Measurements from ENCODE around the gene CAMTA1.

Gene CAMTA1

GRCh38 chr1:7018351-7018750 is 233.1 kb downstream of the CAMTA1 start:
- Histone ChIP-seq H3K4me1 (ENCODE audit: control insufficient read depth in 5 of 5, insufficient read depth in 5 of 5, low read length in 5 of 5) (peaks cover 0 to 5% (median 0%) of the 10 kb centered on the region in 5 donors), H3K36me3 (ENCODE audit: control insufficient read depth in 5 of 5, insufficient read depth in 5 of 5, low read length in 5 of 5) (no peaks in the 10 kb centered on the region), H3K9me3 (ENCODE audit: control insufficient read depth in 5 of 5, low read length in 5 of 5) (no peaks in the 10 kb centered on the region), H3K27ac (ENCODE audit: low read depth, low read length) (no peak overlapping the region), H3K4me3 (ENCODE audit: low read depth in 1 of 5, low read length in 5 of 5) (no peak overlapping the region), H3K9ac (ENCODE audit: low read length in 5 of 5) (no peak overlapping the region), H3K27me3 (ENCODE audit: control insufficient read depth in 5 of 5, insufficient read depth in 4 of 5, low read length in 5 of 5) (peaks cover 8 to 24% (median 13%) of the 10 kb centered on the region in 5 donors)

- Histone ChIP-seq H3K9ac (ENCODE audit: low read length in 5 of 5) (no peak overlapping the region), H3K4me3 (ENCODE audit: low read depth in 1 of 5, low read length in 5 of 5) (no peak overlapping the region), H3K4me1 (ENCODE audit: control insufficient read depth in 5 of 5, insufficient read depth in 5 of 5, low read length in 5 of 5) (peaks cover 0 to 5% (median 0%) of the 10 kb centered on the region in 5 donors), H3K36me3 (ENCODE audit: control insufficient read depth in 5 of 5, insufficient read depth in 5 of 5, low read length in 5 of 5) (no peaks in the 10 kb centered on the region), H3K27ac (ENCODE audit: low read depth, low read length) (no peak overlapping the region), H3K9me3 (ENCODE audit: control insufficient read depth in 5 of 5, low read length in 5 of 5) (no peaks in the 10 kb centered on the region), H3K27me3 (ENCODE audit: control insufficient read depth in 5 of 5, insufficient read depth in 4 of 5, low read length in 5 of 5) (peaks cover 7 to 24% (median 13%) of the 10 kb centered on the region in 5 donors)
Measured at GRCh38 chr1:7018826-7019225, 233.6 kb downstream of the CAMTA1 start.

GRCh38 chr1:7019510-7019909 is 234.3 kb downstream of the CAMTA1 start:
- Histone ChIP-seq H3K36me3 (ENCODE audit: control insufficient read depth in 5 of 5, insufficient read depth in 5 of 5, low read length in 5 of 5) (no peaks in the 10 kb centered on the region), H3K9ac (ENCODE audit: low read length in 5 of 5) (no peak overlapping the region), H3K27ac (ENCODE audit: low read depth, low read length) (no peak overlapping the region), H3K4me3 (ENCODE audit: low read depth in 1 of 5, low read length in 5 of 5) (no peak overlapping the region), H3K27me3 (ENCODE audit: control insufficient read depth in 5 of 5, insufficient read depth in 4 of 5, low read length in 5 of 5) (peaks cover 3 to 21% (median 13%) of the 10 kb centered on the region in 5 donors), H3K9me3 (ENCODE audit: control insufficient read depth in 5 of 5, low read length in 5 of 5) (no peaks in the 10 kb centered on the region), H3K4me1 (ENCODE audit: control insufficient read depth in 5 of 5, insufficient read depth in 5 of 5, low read length in 5 of 5) (peaks cover 0 to 2% (median 0%) of the 10 kb centered on the region in 5 donors)

GRCh38 chr1:7022058-7022457 is 236.8 kb downstream of the CAMTA1 start:
- no peaks in the 10 kb centered on the region for H3K36me3 ChIP-seq (ENCODE audit: control insufficient read depth in 5 of 5, insufficient read depth in 5 of 5, low read length in 5 of 5)

GRCh38 chr1:7025013-7025412 is 239.8 kb downstream of the CAMTA1 start:
- H3K4me1 ChIP-seq (ENCODE audit: control insufficient read depth in 5 of 5, insufficient read depth in 5 of 5, low read length in 5 of 5), result no peaks in the 10 kb centered on the region

More at GRCh38 chr1:7022058-7022457, 236.8 kb downstream of the CAMTA1 start:
- Histone ChIP-seq H3K4me3 (ENCODE audit: low read depth in 1 of 5, low read length in 5 of 5) (no peak overlapping the region), H3K27me3 (ENCODE audit: control insufficient read depth in 5 of 5, insufficient read depth in 4 of 5, low read length in 5 of 5) (peaks cover 4 to 21% (median 13%) of the 10 kb centered on the region in 5 donors), H3K9ac (ENCODE audit: low read length in 5 of 5) (no peak overlapping the region), H3K27ac (ENCODE audit: low read depth, low read length) (no peak overlapping the region), H3K4me1 (ENCODE audit: control insufficient read depth in 5 of 5, insufficient read depth in 5 of 5, low read length in 5 of 5) (no peaks in the 10 kb centered on the region), H3K9me3 (ENCODE audit: control insufficient read depth in 5 of 5, low read length in 5 of 5) (no peaks in the 10 kb centered on the region)

GRCh38 chr1:7026169-7026568 is 240.9 kb downstream of the CAMTA1 start:
- H3K27me3 ChIP-seq (ENCODE audit: control insufficient read depth in 5 of 5, insufficient read depth in 4 of 5, low read length in 5 of 5), result peaks cover 0 to 10% (median 7%) of the 10 kb centered on the region in 5 donors
- no peaks in the 10 kb centered on the region for H3K9me3 ChIP-seq (ENCODE audit: control insufficient read depth in 5 of 5, low read length in 5 of 5)
- H3K9ac ChIP-seq (ENCODE audit: low read length in 5 of 5), result no peak overlapping the region
- no peaks in the 10 kb centered on the region for H3K4me1 ChIP-seq (ENCODE audit: control insufficient read depth in 5 of 5, insufficient read depth in 5 of 5, low read length in 5 of 5)
- no peak overlapping the region for H3K27ac ChIP-seq (ENCODE audit: low read depth, low read length)
- no peaks in the 10 kb centered on the region for H3K36me3 ChIP-seq (ENCODE audit: control insufficient read depth in 5 of 5, insufficient read depth in 5 of 5, low read length in 5 of 5)
- no peak overlapping the region for H3K4me3 ChIP-seq (ENCODE audit: low read depth in 1 of 5, low read length in 5 of 5)

More at GRCh38 chr1:7025013-7025412, 239.8 kb downstream of the CAMTA1 start:
- Histone ChIP-seq H3K4me3 (ENCODE audit: low read depth in 1 of 5, low read length in 5 of 5) (no peak overlapping the region), H3K9ac (ENCODE audit: low read length in 5 of 5) (no peak overlapping the region), H3K27me3 (ENCODE audit: control insufficient read depth in 5 of 5, insufficient read depth in 4 of 5, low read length in 5 of 5) (peaks cover 4 to 14% (median 10%) of the 10 kb centered on the region in 5 donors), H3K27ac (ENCODE audit: low read depth, low read length) (no peak overlapping the region), H3K9me3 (ENCODE audit: control insufficient read depth in 5 of 5, low read length in 5 of 5) (no peaks in the 10 kb centered on the region), H3K36me3 (ENCODE audit: control insufficient read depth in 5 of 5, insufficient read depth in 5 of 5, low read length in 5 of 5) (no peaks in the 10 kb centered on the region)

GRCh38 chr1:7032992-7033391 is 247.7 kb downstream of the CAMTA1 start:
- Histone ChIP-seq H3K27me3 (ENCODE audit: control insufficient read depth in 5 of 5, insufficient read depth in 4 of 5, low read length in 5 of 5) (no peaks in the 10 kb centered on the region), H3K27ac (ENCODE audit: low read depth, low read length) (no peak overlapping the region), H3K9ac (ENCODE audit: low read length in 5 of 5) (no peak overlapping the region), H3K36me3 (ENCODE audit: control insufficient read depth in 5 of 5, insufficient read depth in 5 of 5, low read length in 5 of 5) (no peaks in the 10 kb centered on the region), H3K9me3 (ENCODE audit: control insufficient read depth in 5 of 5, low read length in 5 of 5) (peaks cover 0 to 11% (median 4%) of the 10 kb centered on the region in 5 donors), H3K4me1 (ENCODE audit: control insufficient read depth in 5 of 5, insufficient read depth in 5 of 5, low read length in 5 of 5) (no peaks in the 10 kb centered on the region), H3K4me3 (ENCODE audit: low read depth in 1 of 5, low read length in 5 of 5) (no peak overlapping the region)

GRCh38 chr1:7036386-7036785 is 251.1 kb downstream of the CAMTA1 start:
- H3K36me3 ChIP-seq (ENCODE audit: control insufficient read depth in 5 of 5, insufficient read depth in 5 of 5, low read length in 5 of 5), result no peaks in the 10 kb centered on the region
- H3K4me1 ChIP-seq (ENCODE audit: control insufficient read depth in 5 of 5, insufficient read depth in 5 of 5, low read length in 5 of 5), result no peaks in the 10 kb centered on the region
- peaks cover 0 to 11% (median 4%) of the 10 kb centered on the region in 5 donors for H3K9me3 ChIP-seq (ENCODE audit: control insufficient read depth in 5 of 5, low read length in 5 of 5)
- H3K9ac ChIP-seq (ENCODE audit: low read length in 5 of 5), result no peak overlapping the region
- no peak overlapping the region for H3K4me3 ChIP-seq (ENCODE audit: low read depth in 1 of 5, low read length in 5 of 5)
- no peak overlapping the region for H3K27ac ChIP-seq (ENCODE audit: low read depth, low read length)
- H3K27me3 ChIP-seq (ENCODE audit: control insufficient read depth in 5 of 5, insufficient read depth in 4 of 5, low read length in 5 of 5), result peaks cover 0 to 6% (median 0%) of the 10 kb centered on the region in 5 donors

- no peaks in the 10 kb centered on the region for H3K36me3 ChIP-seq (ENCODE audit: control insufficient read depth in 5 of 5, insufficient read depth in 5 of 5, low read length in 5 of 5)
- H3K4me3 ChIP-seq (ENCODE audit: low read depth in 1 of 5, low read length in 5 of 5), result no peak overlapping the region
- peaks cover 0 to 3% (median 0%) of the 10 kb centered on the region in 5 donors for H3K4me1 ChIP-seq (ENCODE audit: control insufficient read depth in 5 of 5, insufficient read depth in 5 of 5, low read length in 5 of 5)
- H3K9me3 ChIP-seq (ENCODE audit: control insufficient read depth in 5 of 5, low read length in 5 of 5), result no peaks in the 10 kb centered on the region
- H3K27me3 ChIP-seq (ENCODE audit: control insufficient read depth in 5 of 5, insufficient read depth in 4 of 5, low read length in 5 of 5), result peaks cover 13 to 22% (median 20%) of the 10 kb centered on the region in 5 donors
- H3K27ac ChIP-seq (ENCODE audit: low read depth, low read length), result no peak overlapping the region
- H3K9ac ChIP-seq (ENCODE audit: low read length in 5 of 5), result no peak overlapping the region
Measured at GRCh38 chr1:7039590-7040220, 254.5 kb downstream of the CAMTA1 start.

- H3K36me3 ChIP-seq (ENCODE audit: control insufficient read depth in 5 of 5, insufficient read depth in 5 of 5, low read length in 5 of 5), result no peaks in the 10 kb centered on the region
- no peak overlapping the region for H3K9ac ChIP-seq (ENCODE audit: low read length in 5 of 5)
- H3K9me3 ChIP-seq (ENCODE audit: control insufficient read depth in 5 of 5, low read length in 5 of 5), result no peaks in the 10 kb centered on the region
- peaks cover 13 to 22% (median 20%) of the 10 kb centered on the region in 5 donors for H3K27me3 ChIP-seq (ENCODE audit: control insufficient read depth in 5 of 5, insufficient read depth in 4 of 5, low read length in 5 of 5)
- H3K27ac ChIP-seq (ENCODE audit: low read depth, low read length), result no peak overlapping the region
- peaks cover 0 to 3% (median 0%) of the 10 kb centered on the region in 5 donors for H3K4me1 ChIP-seq (ENCODE audit: control insufficient read depth in 5 of 5, insufficient read depth in 5 of 5, low read length in 5 of 5)
- no peak overlapping the region for H3K4me3 ChIP-seq (ENCODE audit: low read depth in 1 of 5, low read length in 5 of 5)
Measured at GRCh38 chr1:7040969-7041695, 255.9 kb downstream of the CAMTA1 start.

Data from subcutaneous abdominal adipose tissue (tissue), 5 donors.